Measurements from ENCODE around the gene SEZ6L2.
"Not testable (repeated sequence)": the region's sequence is repeated elsewhere in the genome, so short reads cannot be mapped to it uniquely, and the experiment has no call there.

SEZ6L2 gene

DNA sequence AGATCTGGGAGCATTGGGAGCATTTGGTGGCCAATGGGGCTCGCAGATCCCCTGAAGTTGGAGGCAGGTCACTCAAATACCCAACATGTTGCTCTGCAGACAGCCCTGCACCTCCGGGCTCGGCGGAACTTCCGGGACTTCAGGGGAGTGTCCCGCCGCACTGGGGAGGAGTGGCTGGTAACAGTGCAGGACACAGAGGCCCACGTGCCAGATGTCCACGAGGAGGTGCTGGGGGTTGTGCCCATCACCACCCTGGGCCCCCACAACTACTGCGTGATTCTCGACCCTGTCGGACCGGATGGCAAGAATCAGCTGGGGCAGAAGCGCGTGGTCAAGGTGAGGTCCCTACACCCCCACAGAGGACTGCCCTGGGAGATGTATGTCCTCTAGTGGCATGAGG is 62.7 kb downstream of the SEZ6L2 start:
- Histone ChIP-seq H3K36me3 (ENCODE audit: control insufficient read depth, insufficient read depth, low read length) (no peaks in the 10 kb centered on the region), H3K9ac (ENCODE audit: low read length) (no peak overlapping the region), H3K4me1 (ENCODE audit: control insufficient read depth, insufficient read depth, low read length) (no peaks in the 10 kb centered on the region)

DNA sequence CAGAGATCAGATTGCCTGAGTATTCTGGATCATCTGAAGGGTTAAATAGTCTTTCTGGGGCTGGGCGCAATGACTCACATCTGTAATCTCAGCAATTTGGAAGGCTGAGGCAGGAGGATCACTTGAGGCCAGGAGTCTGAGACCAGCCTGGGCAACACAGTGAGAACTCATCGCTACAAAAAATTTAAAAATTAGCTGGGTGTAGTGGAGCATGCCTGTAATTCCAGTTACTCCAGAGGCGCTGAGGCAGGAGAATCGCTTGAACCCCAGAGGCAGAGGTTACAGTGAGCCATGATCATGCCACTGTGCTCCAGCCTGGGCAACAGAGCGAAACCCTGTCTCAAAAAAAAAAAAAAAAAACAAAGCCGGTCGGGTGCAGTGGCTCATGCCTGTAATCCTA is 63.4 kb downstream of the SEZ6L2 start:
- Histone ChIP-seq H3K36me3 (ENCODE audit: control insufficient read depth, insufficient read depth, low read length) (no peaks in the 10 kb centered on the region), H3K27me3 (ENCODE audit: control insufficient read depth, insufficient read depth, low read length) (no peaks in the 10 kb centered on the region), H3K9me3 (ENCODE audit: control insufficient read depth, insufficient read depth, low read depth, low read length) (no peaks in the 10 kb centered on the region), H3K4me3 (ENCODE audit: low read depth, low read length) (no peak overlapping the region), H3K27ac (ENCODE audit: low read depth, low read length) (no peak overlapping the region), H3K4me1 (ENCODE audit: control insufficient read depth, insufficient read depth, low read length) (no peaks in the 10 kb centered on the region), H3K9ac (ENCODE audit: low read length) (no peak overlapping the region)

More for the DNA sequence above, 62.7 kb downstream of the SEZ6L2 start:
- Histone ChIP-seq H3K4me3 (ENCODE audit: low read depth, low read length) (no peak overlapping the region), H3K27ac (ENCODE audit: low read depth, low read length) (no peak overlapping the region), H3K9me3 (ENCODE audit: control insufficient read depth, insufficient read depth, low read depth, low read length) (no peaks in the 10 kb centered on the region), H3K27me3 (ENCODE audit: control insufficient read depth, insufficient read depth, low read length) (no peaks in the 10 kb centered on the region)

DNA sequence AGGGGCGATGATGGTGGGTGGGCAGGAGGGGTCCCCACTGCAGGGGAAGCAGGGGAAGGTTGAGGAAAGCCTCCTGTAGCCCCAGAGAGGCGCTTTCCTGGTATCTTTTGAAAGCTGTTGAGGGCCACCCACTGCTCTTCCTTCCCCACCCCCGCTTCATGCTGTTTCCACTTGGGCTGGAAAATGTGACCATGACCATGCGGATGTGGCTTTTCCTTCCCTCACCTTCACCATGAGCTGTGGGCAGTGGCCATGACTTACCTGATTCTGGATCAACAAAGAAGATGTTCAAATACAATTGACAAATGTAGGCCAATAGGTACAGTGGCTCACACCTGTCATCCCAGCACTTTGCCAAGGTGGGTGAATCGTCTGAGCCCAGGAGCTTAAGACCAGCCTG is 65.3 kb downstream of the SEZ6L2 start:
- Histone ChIP-seq H3K9me3 (ENCODE audit: control insufficient read depth, insufficient read depth, low read depth, low read length) (no peaks in the 10 kb centered on the region), H3K4me1 (ENCODE audit: control insufficient read depth, insufficient read depth, low read length) (no peaks in the 10 kb centered on the region), H3K9ac (ENCODE audit: low read length) (no peak overlapping the region), H3K36me3 (ENCODE audit: control insufficient read depth, insufficient read depth, low read length) (no peaks in the 10 kb centered on the region), H3K4me3 (ENCODE audit: low read depth, low read length) (no peak overlapping the region), H3K27me3 (ENCODE audit: control insufficient read depth, insufficient read depth, low read length) (no peaks in the 10 kb centered on the region), H3K27ac (ENCODE audit: low read depth, low read length) (no peak overlapping the region)

GRCh38 chr16:29833219-29833618 is 66.1 kb downstream of the SEZ6L2 start:
- not testable (repeated sequence) for H3K36me3 ChIP-seq (ENCODE audit: control insufficient read depth, insufficient read depth, low read length)

GRCh38 chr16:29831490-29831889 is 67.9 kb downstream of the SEZ6L2 start:
- Histone ChIP-seq H3K27ac (ENCODE audit: low read depth, low read length) (no peak overlapping the region), H3K36me3 (ENCODE audit: control insufficient read depth, insufficient read depth, low read length) (no peaks in the 10 kb centered on the region), H3K4me1 (ENCODE audit: control insufficient read depth, insufficient read depth, low read length) (no peaks in the 10 kb centered on the region), H3K4me3 (ENCODE audit: low read depth, low read length) (no peak overlapping the region), H3K9ac (ENCODE audit: low read length) (no peak overlapping the region), H3K27me3 (ENCODE audit: control insufficient read depth, insufficient read depth, low read length) (no peaks in the 10 kb centered on the region), H3K9me3 (ENCODE audit: control insufficient read depth, insufficient read depth, low read depth, low read length) (no peaks in the 10 kb centered on the region)

More at GRCh38 chr16:29833219-29833618, 66.1 kb downstream of the SEZ6L2 start:
- not testable (repeated sequence) for H3K27me3 ChIP-seq (ENCODE audit: control insufficient read depth, insufficient read depth, low read length); H3K4me3 ChIP-seq (ENCODE audit: low read depth, low read length); H3K27ac ChIP-seq (ENCODE audit: low read depth, low read length); H3K4me1 ChIP-seq (ENCODE audit: control insufficient read depth, insufficient read depth, low read length); H3K9ac ChIP-seq (ENCODE audit: low read length); H3K9me3 ChIP-seq (ENCODE audit: control insufficient read depth, insufficient read depth, low read depth, low read length)

- peaks cover 4% of the 10 kb centered on the region; the same call in 1 of the 2 replicates for H3K4me1 ChIP-seq (ENCODE audit: control insufficient read depth, insufficient read depth, low read length)
- no peaks in the 10 kb centered on the region for H3K9me3 ChIP-seq (ENCODE audit: control insufficient read depth, insufficient read depth, low read depth, low read length)
- H3K4me3 ChIP-seq (ENCODE audit: low read depth, low read length), result no peak overlapping the region
- no peak overlapping the region for H3K27ac ChIP-seq (ENCODE audit: low read depth, low read length)
- no peaks in the 10 kb centered on the region for H3K27me3 ChIP-seq (ENCODE audit: control insufficient read depth, insufficient read depth, low read length)
- no peak overlapping the region for H3K9ac ChIP-seq (ENCODE audit: low read length)
- no peaks in the 10 kb centered on the region for H3K36me3 ChIP-seq (ENCODE audit: control insufficient read depth, insufficient read depth, low read length)
These were observed 68.6 kb downstream of the SEZ6L2 start for GRCh38 chr16:29830774-29831173.

- Histone ChIP-seq H3K9me3 (ENCODE audit: control insufficient read depth, insufficient read depth, low read depth, low read length) (no peaks in the 10 kb centered on the region), H3K4me1 (ENCODE audit: control insufficient read depth, insufficient read depth, low read length) (peaks cover 22% of the 10 kb centered on the region)
These were observed 73.0 kb downstream of the SEZ6L2 start for GRCh38 chr16:29826342-29826695.

GRCh38 chr16:29825145-29826044 is 74.0 kb downstream of the SEZ6L2 start:
- Histone ChIP-seq H3K9ac (ENCODE audit: low read length) (peak overlapping the region; percentile 39), H3K27me3 (ENCODE audit: control insufficient read depth, insufficient read depth, low read length) (no peaks in the 10 kb centered on the region), H3K9me3 (ENCODE audit: control insufficient read depth, insufficient read depth, low read depth, low read length) (no peaks in the 10 kb centered on the region), H3K4me3 (ENCODE audit: low read depth, low read length) (no peak overlapping the region), H3K36me3 (ENCODE audit: control insufficient read depth, insufficient read depth, low read length) (peaks cover 5% of the 10 kb centered on the region), H3K4me1 (ENCODE audit: control insufficient read depth, insufficient read depth, low read length) (peaks cover 29% of the 10 kb centered on the region), H3K27ac (ENCODE audit: low read depth, low read length) (peak overlapping the region; percentile 40; the same call in 1 of the 2 replicates)

More at GRCh38 chr16:29826342-29826695, 73.0 kb downstream of the SEZ6L2 start:
- no peak overlapping the region for H3K9ac ChIP-seq (ENCODE audit: low read length)
- H3K27me3 ChIP-seq (ENCODE audit: control insufficient read depth, insufficient read depth, low read length), result no peaks in the 10 kb centered on the region
- H3K27ac ChIP-seq (ENCODE audit: low read depth, low read length), result no peak overlapping the region
- H3K4me3 ChIP-seq (ENCODE audit: low read depth, low read length), result no peak overlapping the region
- H3K36me3 ChIP-seq (ENCODE audit: control insufficient read depth, insufficient read depth, low read length), result no peaks in the 10 kb centered on the region

GRCh38 chr16:29824589-29825144 is 74.7 kb downstream of the SEZ6L2 start:
- Histone ChIP-seq H3K27ac (ENCODE audit: low read depth, low read length) (0 out of 2 replicates have a peak overlapping the region, but pooled peaks have one; percentile 40), H3K4me1 (ENCODE audit: control insufficient read depth, insufficient read depth, low read length) (peaks cover 36% of the 10 kb centered on the region), H3K4me3 (ENCODE audit: low read depth, low read length) (no peak overlapping the region), H3K9me3 (ENCODE audit: control insufficient read depth, insufficient read depth, low read depth, low read length) (no peaks in the 10 kb centered on the region), H3K9ac (ENCODE audit: low read length) (no peak overlapping the region), H3K27me3 (ENCODE audit: control insufficient read depth, insufficient read depth, low read length) (no peaks in the 10 kb centered on the region), H3K36me3 (ENCODE audit: control insufficient read depth, insufficient read depth, low read length) (peaks cover 12% of the 10 kb centered on the region)

DNA sequence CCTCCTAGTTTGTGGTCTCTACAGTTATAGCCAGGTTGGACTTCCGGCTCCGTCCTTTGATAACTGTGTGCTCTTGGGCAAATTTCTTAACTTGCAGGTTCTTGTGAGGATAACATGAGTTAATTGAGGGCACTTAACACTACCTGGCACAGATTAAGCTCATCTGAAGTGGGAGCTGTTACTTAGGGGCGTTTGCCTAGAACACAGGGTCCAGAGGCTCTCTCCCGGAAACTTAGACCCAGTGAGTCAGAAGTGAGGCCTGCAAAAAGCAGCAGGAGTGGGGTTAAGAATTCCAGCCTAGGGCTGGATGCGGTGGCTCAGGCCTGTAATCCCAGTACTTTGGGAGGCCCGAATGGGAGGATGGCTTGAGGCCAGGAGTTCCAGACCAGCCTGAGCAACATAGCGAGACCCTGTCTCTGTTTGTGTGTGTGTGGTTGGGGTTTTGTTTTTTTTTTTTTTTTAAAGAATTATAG is 77.7 kb downstream of the SEZ6L2 start:
- H3K4me3 ChIP-seq (ENCODE audit: low read depth, low read length), result no peak overlapping the region
- H3K4me1 ChIP-seq (ENCODE audit: control insufficient read depth, insufficient read depth, low read length), result peaks cover 44% of the 10 kb centered on the region
- H3K9ac ChIP-seq (ENCODE audit: low read length), result no peak overlapping the region

More for the DNA sequence above, 77.7 kb downstream of the SEZ6L2 start:
- H3K9me3 ChIP-seq (ENCODE audit: control insufficient read depth, insufficient read depth, low read depth, low read length), result no peaks in the 10 kb centered on the region
- H3K27ac ChIP-seq (ENCODE audit: low read depth, low read length), result no peak overlapping the region
- no peaks in the 10 kb centered on the region for H3K27me3 ChIP-seq (ENCODE audit: control insufficient read depth, insufficient read depth, low read length)
- H3K36me3 ChIP-seq (ENCODE audit: control insufficient read depth, insufficient read depth, low read length), result peaks cover 31% of the 10 kb centered on the region

All from HUES6 (cell line).